Mucosa of descending colon (tissue), 3 donors: ENCODE data around the gene UNC5B. TPM values are rescaled to one million over a fixed set of nuclear protein-coding genes. Genes with fewer than 3 reads are reported as not detected.

Experiments
- ATAC-seq: fragments of 200-7000 bp; cut with Tn5 transposase; one replicate; pipeline ENCODE4 v1.9.1; 2020; ENCODE audit warnings: mild to moderate bottlenecking, moderate library complexity
- DNase-seq, 3 donors: peaks; one replicate each; pipeline ENCODE4 v3.0.0-alpha.2; 2020
- H3K36me3 ChIP-seq: fragments of 200-600 bp; one replicate; pipeline ENCODE4 v1.8.0; 2021; ENCODE audit warnings: low read depth, mild to moderate bottlenecking
- H3K4me1 ChIP-seq: fragments of 200-600 bp; one replicate; pipeline ENCODE4 v1.8.0; 2021; ENCODE audit warnings: low read depth, mild to moderate bottlenecking
- H3K4me3 ChIP-seq: fragments of 200-600 bp; one replicate; pipeline ENCODE4 v1.8.0; 2021; ENCODE audit warnings: mild to moderate bottlenecking
- H3K9me3 ChIP-seq: fragments of 200-600 bp; one replicate; pipeline ENCODE4 v1.8.0; 2021; ENCODE audit warnings: mild to moderate bottlenecking
- intact Hi-C, 2 donors: fragments of 100-400 bp; cut with DNase I in 1 of 2; cut with micrococcal nuclease in 1 of 2; formaldehyde crosslinking; loops; one replicate each; pipeline versions ENCODE4 v1.11.0 to v1.11.1; 2022; cut with DNase I, micrococcal nuclease
- total RNA-seq, 3 donors: library from RNA; stranded (reverse); fragmentation: NEBNext Ultra II Directional in 2 of 3; extraction: Animal tissue kit (Norgen Biotek cat#: 25700) in 2 of 3; gene quantifications; one replicate each; pipeline versions ENCODE4 v1.2.1 to v1.2.4, GENCODE V29; 2021 to 2023
- TF ChIP-seq, protein P1 (sequence below): fragments of 200-600 bp; IDR thresholded peaks from one replicate; pipeline ENCODE4 v1.8.0; 2022; ENCODE audit warnings: antibody characterized with exemption, mild to moderate bottlenecking
- donor health status: DM: no; HTN: no; CAD: no; lungs with moderate emphysema.
- donor health status: DM: no; HTN: no; CAD: no.
- donor health status: DM: no; HTN: yes; CAD: no.

UNC5B gene
- total RNA-seq, 3 donors from 2014 or later: 11.0 to 17.4 (median 11.4) TPM

DNA sequence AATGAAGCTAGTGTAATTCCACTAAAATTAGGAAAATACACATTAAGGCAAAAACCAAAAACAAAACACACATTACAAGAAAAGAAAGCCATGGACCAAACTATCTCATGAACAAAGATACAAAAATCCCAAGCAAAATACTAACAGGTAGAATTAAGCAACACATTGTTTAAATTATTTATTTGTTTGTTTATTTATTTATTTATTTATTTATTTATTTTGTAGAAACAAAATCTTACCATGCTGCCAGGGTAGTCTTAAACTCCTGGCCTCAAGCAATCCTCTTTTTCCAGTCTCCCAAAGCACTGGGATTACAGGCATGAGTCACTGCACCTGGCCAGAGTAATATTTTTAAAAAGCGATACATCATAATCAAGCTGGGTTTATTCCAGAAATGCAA lies 99.8 kb downstream of the UNC5B start:
- intact Hi-C loops: loop anchor here (10.0 kb wide), 2 partner anchors 263 to 393 kb away; no protein-coding TSS in a partner anchor
- H3K4me3 ChIP-seq: no peak overlapping the region
- H3K4me1 ChIP-seq: no peaks in the 10 kb centered on the region
- DNase-seq (no peak), ATAC-seq (no peak)
- no peaks in the 10 kb centered on the region for H3K36me3 ChIP-seq
- H3K9me3 ChIP-seq: no peaks in the 10 kb centered on the region
- TF ChIP-seq, protein P1, sequence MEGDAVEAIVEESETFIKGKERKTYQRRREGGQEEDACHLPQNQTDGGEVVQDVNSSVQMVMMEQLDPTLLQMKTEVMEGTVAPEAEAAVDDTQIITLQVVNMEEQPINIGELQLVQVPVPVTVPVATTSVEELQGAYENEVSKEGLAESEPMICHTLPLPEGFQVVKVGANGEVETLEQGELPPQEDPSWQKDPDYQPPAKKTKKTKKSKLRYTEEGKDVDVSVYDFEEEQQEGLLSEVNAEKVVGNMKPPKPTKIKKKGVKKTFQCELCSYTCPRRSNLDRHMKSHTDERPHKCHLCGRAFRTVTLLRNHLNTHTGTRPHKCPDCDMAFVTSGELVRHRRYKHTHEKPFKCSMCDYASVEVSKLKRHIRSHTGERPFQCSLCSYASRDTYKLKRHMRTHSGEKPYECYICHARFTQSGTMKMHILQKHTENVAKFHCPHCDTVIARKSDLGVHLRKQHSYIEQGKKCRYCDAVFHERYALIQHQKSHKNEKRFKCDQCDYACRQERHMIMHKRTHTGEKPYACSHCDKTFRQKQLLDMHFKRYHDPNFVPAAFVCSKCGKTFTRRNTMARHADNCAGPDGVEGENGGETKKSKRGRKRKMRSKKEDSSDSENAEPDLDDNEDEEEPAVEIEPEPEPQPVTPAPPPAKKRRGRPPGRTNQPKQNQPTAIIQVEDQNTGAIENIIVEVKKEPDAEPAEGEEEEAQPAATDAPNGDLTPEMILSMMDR: no peak

DNA sequence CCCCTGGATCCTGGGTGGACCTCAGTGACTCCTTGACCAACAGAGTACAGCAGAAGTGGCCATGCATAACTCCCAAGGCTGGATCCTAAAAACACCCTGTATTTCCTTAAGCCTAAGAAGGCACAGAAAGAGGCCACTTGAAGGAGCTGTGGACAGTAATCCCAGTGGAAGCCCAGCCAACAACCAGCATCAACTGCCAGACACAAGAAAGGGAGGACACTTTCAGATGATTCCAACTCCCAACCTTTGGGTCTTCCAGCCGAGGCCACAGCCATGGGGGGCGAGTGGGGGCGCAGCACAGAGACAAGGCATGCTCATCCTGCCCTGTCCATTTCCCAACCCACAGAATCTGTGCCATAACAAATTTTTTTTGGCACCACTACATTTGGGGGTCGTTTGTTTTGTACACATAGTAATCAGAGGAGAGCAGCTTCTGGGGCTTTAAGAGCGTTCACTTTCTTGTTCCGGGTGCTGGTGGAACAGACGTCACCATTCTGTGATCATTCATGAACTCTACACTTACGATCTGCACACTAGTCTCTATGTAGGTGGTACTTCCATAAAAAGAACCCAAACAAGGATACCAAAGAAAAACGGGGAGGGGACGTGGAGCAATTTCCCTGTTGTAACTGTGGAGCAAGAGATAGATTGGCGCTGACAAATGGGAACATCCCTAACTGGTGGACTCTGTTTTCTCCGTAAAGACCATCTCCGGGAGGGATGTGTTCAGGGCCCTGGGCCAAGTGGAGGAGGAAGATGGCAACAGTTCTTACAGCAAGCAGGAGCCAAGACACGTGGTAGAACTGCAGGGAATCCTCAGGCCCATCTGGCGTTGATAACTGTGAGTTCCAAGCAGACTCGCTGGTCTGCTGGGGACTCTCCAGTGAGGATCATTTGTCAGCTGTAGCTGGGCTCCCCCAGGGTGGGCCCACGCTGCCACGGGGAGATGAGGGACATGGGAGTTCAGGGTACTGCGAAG lies 100.7 kb downstream of the UNC5B start:
- Histone ChIP-seq H3K36me3 (no peaks in the 10 kb centered on the region), H3K9me3 (no peaks in the 10 kb centered on the region), H3K4me3 (no peak overlapping the region), H3K4me1 (no peaks in the 10 kb centered on the region)
- TF ChIP-seq, protein P1: no peak
- intact Hi-C loops: loop anchor here (10.0 kb wide), 2 partner anchors 262 to 392 kb away; no protein-coding TSS in a partner anchor
- DNase-seq (peak in 1 of 3 donors; percentile 34), ATAC-seq (peak; percentile 42)

DNA sequence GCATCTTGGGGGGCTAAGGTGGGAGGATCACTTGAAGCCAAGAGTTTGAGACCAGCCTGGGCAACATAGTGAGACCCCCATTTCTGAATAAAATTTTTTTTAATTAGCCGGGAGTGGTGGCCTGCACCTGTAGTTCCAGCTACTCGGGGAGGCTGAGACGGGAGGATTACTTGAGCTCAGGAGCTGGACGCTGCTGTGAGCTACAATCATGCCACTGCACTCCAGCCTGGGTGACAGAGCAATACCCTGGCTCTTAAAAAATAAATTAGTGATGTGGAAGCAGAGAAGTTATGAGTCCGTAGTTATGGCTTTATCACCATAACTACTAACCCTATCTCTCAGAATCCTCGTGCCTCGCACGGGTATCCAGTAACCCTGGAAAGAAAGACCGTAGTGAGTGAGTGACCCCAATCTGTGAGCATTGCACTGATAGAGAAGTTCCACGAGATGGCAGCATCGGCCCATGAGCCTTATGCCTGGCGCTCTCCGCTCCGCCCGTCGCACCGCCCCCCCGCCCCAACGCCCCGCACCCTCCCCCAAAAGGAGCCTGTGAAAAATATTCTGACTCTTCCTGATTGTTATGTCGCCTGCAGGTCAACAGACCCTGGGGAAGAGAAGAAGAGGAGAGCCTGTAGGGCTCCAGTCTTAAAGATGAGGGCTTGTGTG lies 101.8 kb downstream of the UNC5B start:
- H3K9me3 ChIP-seq: no peaks in the 10 kb centered on the region
- TF ChIP-seq, protein P1: peak; percentile 81
- DNase-seq (peak in 2 of 3 donors; percentile 40 to 44), ATAC-seq (peak; percentile 51)
- H3K36me3 ChIP-seq: no peaks in the 10 kb centered on the region
- intact Hi-C loops: loop anchor here (10.0 kb wide), 2 partner anchors 261 to 391 kb away; no protein-coding TSS in a partner anchor
- peaks cover 8% of the 10 kb centered on the region for H3K4me1 ChIP-seq
- no peak overlapping the region for H3K4me3 ChIP-seq

DNA sequence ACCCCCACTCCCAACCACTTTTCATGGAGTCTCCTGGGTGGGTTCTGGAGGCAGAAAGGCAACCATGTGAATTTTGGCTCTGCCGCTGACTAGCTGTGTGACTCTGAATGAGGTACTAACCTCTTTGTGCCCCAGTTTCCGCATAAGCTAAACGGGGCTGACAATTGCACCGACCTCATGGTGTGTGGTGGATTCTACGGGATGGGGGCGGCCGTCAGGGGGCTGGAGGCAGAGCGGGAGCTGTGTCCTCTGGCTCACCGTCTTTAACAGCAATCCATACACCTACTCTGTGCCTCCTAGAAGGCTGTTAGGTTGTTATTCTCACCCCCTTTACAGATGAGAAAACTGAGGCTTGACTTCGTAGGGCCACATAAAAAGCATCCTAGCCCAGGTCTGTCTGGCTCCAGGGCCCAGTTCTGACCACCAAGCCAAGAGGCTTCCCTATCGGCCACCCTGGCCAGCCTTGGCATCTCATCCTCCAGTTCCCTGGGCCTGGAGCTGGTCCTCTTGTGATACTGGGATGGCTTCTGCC lies 102.4 kb downstream of the UNC5B start:
- Histone ChIP-seq H3K4me1 (peaks cover 9% of the 10 kb centered on the region), H3K9me3 (no peaks in the 10 kb centered on the region), H3K4me3 (no peak overlapping the region), H3K36me3 (no peaks in the 10 kb centered on the region)
- no peak for ATAC-seq
- intact Hi-C loops: loop anchor here (10.0 kb wide), 2 partner anchors 260 to 390 kb away; no protein-coding TSS in a partner anchor
- TF ChIP-seq, protein P1: no peak
- DNase-seq: no peak

DNA sequence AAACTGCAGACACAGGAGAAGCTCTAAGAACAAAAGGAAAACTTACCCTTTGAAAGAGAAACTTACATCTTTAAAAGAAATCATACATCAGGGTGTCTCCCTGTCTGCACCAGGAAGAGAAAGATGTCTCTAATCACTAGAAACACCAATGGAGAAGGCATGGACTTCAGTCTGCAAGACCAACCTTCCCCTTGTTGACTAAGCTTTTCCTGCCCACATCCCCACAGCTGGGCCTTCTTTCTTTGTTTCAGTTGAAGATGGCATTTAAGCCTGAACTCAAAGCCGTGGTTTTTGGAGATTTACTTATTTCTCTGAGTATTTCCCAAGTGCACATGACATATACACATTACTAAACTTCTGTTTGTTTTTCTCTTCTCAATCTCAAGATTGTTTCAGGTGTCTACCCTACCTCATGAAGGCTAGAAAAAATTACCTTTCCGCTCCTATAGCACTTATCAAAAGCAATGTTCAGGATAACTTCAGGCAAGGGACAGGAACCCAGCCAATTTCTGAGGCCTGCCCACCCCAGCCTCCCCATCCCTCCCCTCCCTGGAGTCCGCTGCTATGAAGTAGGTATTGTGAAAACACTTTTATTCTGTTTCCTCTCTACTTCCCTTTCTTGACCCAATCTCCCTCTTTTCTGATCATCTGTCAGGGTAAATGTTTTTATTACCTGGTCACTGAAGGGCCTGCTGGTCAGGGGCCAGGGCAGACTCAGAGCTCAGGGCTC lies 103.9 kb downstream of the UNC5B start:
- peaks cover 9% of the 10 kb centered on the region for H3K4me1 ChIP-seq
- no peak overlapping the region for H3K4me3 ChIP-seq
- ATAC-seq (no peak), DNase-seq (no peak)
- intact Hi-C loops: loop anchor here (10.0 kb wide), 2 partner anchors 259 to 389 kb away; no protein-coding TSS in a partner anchor
- no peaks in the 10 kb centered on the region for H3K9me3 ChIP-seq
- H3K36me3 ChIP-seq: no peaks in the 10 kb centered on the region
- TF ChIP-seq, protein P1: no peak
